NCI-H2081 treated with DMSO at 0.1 percent for 48 hours (cell line): ENCODE measurements around the gene IRF2.
"Not testable (repeated sequence)": the region's sequence is repeated elsewhere in the genome, so short reads cannot be mapped to it uniquely, and the experiment has no call there.

Source experiments
- DNase-seq: peaks from one replicate; lab custom pipeline; 2025; lab: John Stamatoyannopoulos, UW

The IRF2 gene

DNA sequence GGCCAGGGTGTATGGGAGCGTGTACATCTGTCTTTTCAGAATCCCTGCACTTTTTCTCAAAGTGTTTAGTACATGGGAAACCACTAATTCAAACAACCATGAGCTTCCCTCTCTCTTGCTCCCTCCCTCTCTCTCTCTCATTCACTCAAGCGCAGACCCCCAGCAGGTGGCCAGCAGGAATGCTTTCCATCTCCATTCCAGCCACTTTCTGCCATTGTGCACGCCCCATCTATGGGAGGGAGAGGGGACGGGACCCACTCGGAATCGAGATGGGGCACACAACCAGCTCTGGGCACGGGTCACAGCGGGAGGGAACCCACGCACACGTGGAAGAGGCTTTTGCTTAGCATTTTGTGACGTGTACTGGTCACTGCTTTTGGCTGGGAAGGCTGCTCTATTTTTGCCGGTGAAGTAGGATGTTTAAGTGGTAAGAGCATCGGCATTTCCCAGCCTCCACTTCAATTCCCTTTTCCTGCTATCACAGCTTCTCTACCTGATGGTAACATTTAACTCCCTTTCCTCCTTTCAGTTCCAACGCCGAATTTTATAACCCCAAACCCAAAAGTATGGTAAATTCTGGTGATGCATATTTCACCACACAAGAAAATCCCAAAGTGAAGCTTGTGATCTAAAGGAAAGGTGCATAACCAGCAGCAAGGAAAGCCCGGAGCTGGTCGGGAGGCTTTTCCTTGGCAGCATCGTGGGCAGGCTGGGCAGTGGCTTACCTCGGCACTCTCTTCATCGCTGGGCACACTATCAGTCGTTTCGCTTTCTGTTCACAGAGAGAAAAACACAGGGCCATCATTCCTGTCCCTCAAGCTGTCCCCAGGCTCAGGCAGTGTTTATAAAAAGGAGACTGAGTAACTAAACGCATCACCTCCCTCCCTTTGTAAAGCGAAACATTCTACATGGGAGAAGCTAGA lies 84.1 kb downstream of the IRF2 start:
- no peak for DNase-seq

DNA sequence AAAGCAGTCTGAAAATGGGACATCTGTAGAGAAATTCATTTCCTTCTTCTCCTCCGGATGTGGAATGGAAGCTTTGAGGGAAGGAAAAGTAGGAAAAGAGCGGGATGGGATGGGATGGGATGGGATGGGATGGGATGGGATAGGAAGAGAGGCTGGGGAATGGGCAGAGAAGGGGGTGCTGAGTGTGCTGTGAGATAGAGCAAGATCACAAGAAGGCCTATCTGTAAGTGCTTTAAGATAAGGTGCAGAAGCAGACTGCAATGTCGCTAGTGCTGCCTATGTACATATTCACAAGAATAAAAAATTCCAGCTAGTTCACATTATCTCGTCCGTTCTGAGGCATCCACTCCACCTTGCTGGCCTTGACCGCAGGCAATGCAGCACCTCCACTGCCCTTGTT lies 86.2 kb downstream of the IRF2 start:
- no peak for DNase-seq

DNA sequence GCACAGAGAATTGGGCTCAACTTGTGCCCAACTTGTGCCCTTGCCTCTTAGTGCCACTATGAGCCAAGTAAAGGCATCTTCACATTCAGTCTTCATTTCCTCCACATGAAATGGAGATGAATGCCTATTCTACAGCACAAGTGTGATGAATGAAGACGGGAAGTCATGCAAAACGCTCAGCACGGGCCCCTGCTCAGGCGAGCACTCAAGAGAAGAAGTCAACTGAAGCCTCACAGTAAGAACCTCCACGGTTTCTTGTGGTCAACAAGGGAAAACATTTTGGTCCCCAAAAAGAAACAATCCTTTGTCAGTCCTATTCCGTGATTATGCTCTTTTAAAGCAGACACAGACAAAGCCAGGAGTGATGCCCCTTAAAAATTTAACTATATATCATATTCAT lies 87.0 kb downstream of the IRF2 start:
- no peak for DNase-seq

DNA sequence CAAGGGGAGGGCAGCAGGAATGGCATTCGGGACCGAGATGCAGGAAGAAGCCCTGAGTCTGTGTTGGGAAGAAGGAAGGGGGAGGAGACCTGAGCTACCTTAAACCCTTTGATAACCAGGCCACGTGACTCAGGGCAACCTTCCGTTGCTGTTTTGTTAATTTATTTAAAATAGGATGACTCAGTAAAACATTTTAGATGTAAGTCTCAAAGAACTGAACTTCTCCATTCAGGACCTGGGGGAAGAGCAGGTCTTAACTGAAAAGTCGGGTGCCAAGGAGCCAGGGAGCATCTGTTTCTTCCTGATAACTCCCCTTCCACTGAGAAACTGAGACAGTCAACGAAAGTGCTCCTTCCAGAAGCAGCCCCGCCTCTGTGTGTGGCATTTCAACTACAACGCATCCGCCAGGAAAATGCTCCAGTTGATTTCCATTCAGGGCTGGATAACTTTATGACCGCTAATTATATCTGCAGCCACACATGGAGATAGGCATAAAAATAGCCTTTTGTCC lies 88.0 kb downstream of the IRF2 start:
- no peak for DNase-seq

DNA sequence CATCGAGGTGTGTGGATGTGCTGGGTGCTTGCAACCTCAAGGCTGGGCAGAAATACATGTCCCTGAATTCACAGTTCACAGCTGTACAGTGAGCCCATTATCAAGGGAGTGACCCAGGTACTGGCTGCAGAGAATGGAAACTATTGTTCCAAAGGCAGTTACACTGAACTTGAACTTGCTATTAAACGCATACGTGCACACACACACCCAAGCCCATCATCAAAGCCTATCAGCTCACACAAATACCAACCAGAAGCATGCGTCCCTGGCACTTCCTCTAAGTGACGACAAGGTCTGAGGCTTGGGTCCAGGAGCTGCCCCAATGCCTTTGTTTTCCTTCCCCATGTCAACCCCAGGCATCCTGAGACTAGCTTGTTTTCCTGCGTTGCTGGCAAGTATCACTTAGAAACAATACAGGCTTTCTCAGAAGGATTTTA lies 88.6 kb downstream of the IRF2 start:
- DNase-seq, result no peak

DNA sequence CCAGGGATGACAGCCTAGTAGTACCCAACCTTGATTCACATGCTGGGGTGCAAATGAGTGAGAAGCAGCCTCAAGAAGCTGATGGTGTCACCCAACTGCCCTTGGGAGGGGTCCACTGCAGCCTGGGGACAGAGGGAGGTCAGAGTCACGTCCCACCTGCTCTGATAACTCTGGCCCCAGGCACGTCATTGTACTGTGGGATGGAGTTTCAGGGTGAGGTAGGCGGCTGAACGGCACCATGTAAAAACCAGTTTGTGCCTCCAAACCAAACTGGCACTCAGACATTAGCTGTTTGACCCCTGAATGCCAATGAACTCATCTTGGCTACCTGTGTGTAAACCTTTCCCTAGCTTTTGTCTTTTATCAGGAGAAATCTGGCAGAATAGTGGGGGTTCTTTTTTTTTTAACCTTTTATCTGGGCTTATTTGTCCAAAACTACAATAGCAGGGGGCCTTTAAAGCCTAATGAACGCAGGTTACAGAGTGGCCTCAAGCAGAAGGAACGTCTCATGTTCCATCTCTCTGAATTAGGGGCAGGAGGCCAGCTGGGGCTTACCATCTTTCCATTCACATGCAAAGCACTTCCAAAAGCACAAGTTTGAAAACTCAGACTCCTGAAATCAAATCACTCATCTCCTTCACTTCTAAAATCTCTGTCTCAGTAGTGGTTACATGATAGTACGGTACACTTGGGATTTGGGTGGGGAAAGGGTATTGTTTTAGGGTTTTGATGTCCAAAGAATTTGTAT lies 89.4 kb downstream of the IRF2 start:
- DNase-seq, result no peak

DNA sequence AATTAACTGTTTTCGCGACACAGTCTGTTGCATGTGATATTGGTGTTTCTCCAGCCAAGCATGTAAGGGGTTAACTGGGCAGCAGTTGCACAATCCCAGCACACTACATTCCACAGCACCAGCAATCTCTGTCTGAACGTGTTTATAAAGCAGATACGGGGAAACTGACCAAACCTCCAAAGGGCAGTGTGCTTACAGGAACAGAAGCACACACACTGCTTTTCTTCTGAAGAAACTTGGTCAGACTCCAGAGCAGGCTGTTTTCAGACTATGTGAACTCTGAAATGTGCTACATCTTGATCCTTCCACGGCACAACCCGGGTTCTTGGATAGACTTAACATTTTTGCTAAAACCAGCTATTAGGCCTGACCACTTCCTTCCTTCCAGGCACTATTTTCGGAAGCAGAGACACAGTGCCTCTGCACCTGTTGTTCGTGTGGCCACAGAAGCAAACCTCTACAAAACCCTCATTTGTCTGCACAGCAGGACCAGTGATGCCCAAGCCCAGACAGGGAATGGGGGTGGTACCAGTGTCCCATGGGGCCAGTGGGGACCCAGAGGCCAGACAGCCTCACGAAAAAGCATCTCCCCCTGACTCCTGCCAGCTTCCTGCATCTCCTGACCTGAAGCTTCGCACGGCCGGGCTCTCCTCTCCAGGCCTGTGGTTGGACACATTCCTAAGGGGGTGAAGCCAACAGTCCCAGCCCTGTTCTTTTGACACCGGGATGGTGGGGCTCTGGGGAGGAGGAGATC lies 90.1 kb downstream of the IRF2 start:
- DNase-seq, result no peak

DNA sequence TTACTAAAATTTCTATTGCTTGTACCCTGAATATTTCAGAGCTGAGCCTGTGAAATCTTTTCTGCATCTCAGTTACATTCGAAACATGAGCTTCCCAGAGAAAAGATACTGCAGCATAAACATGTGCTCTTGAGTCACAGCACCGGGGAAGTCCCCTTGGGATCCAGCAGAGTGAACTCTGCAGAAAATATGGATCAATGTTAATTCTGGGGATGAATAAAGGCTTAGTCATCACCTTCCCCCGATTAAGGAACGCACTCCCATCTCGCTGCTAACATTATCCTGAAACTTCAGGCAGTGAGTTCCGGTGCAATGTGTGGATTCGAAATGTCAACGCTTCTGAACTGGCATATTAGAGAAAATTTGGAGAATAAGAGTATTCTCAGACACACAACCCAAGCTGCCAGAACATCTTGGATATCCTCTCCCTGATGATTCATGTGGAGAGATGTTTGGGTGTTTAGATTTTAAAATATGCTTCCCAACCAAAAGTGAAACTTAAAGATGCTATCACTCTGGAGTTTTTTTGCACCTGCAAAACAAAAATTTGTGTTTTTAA lies 90.8 kb downstream of the IRF2 start:
- DNase-seq, result no peak

DNA sequence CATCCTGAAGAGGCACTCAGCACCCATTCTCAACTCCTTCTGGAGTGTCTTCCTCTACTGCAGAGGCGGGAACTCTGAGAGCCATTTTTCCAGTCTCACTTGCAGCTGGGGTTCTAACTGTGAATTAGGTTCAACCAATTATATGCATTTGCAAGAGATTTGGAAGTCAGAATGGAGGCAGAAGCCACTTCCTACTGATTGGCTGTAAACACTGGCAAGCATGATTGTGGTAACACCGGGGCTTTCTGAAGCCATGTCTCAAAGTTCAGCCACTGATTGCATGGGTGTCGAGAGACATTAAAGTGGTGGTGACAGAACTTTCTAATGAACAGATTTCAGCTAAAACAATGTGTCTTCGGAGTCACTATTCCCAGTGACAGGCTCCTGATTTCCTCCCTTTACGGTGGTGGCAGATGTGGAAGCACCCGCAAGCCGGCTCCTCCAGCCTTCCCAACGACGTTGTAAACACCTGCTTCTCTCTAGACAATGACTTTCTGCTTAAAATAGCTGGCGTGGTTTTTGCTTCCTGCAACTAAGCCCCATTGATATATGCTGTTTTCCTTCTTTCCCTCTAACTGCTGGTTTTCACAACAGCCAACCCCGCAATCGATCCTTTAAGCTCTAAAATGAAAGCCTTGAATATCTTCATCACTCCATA lies 92.0 kb downstream of the IRF2 start:
- DNase-seq, result no peak

DNA sequence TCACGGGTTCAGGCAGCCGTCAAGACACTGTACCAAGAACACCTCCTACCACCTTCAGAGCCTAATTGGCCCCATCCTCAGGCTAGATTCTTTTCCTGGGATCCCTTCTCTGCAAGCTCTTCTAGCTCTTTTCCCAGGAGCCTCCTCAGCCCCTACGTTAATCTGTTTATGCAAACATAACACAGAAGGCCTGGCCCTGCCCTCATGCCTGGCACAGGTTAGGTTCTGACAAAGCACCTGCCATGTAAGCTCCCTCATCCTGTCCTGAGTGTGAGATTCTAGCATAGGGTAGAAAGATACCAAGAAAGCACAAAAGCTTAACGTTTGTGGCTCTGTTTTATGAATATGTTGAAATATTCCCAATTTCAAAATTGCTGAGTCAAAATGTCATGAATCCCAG lies 93.6 kb downstream of the IRF2 start:
- DNase-seq, result no peak

DNA sequence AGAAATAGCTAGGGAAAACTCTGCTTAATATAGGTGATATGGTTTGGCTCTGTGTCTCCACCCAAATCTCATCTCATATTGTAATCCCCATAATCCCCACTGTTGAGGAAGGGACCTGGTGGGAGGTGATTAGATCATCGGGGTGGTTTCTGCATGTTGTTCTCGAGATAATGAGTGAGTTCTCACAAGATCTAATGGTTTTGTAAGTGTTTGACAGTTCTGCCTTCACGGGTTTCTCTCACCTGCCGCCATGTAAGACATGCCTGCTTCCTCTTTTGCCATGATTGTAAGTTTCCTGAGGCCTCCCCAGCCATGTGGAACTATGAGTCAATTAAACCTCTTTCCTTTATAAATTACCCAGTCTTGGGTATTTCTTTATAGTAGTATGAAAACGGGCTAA lies 94.1 kb downstream of the IRF2 start:
- not testable (repeated sequence) for DNase-seq

DNA sequence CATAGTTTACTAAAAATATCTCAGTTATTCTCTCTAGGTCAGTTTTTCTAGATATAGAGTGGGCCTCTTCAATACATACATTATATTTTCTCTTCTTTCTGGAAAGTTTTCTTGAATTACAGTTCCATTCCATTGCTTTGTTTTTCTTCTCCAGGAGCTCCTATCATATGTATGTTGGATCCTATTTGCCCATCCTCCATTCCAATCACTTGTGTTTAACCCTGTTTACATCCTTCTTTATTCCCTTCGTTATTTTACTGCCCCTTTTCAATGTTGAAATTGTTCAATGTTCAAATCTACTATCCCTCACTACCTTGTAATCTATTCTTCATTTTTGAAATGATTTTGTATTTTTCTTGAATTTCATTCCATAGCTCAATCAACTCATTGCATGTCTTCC lies 97.4 kb downstream of the IRF2 start:
- no peak for DNase-seq

DNA sequence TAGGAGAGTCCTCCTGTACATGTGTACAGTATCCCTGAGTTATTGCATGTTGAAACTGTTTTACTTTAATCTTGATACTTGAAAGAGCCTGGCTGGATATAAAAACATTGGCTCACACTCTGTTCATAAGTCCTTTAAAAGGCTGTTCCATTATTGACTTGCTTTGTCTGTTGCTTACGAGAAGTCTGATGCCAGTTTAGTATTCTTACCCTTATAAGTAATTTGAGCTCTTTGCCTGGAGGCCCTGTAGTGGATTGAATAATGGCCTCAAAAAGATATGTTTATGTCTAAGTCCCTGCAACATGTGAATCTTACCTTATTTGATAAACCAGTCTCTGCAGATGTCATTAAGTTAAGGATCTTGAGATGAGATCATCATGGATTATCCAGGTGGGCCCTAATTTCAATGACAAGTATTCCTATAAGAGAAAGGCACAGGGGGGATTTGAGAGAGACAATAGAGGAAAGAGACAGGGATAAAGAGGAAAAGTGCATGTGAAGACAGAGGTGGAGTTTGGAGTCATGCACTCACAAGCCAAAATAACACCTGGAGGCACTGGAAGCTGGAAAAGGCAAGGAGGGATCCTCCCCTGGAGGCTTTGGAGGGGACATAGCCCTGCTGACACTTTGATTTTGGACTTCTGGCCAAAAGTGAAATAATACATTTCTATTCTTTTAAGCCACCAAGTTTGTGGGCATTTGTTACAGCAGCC lies 98.1 kb downstream of the IRF2 start:
- no peak for DNase-seq

DNA sequence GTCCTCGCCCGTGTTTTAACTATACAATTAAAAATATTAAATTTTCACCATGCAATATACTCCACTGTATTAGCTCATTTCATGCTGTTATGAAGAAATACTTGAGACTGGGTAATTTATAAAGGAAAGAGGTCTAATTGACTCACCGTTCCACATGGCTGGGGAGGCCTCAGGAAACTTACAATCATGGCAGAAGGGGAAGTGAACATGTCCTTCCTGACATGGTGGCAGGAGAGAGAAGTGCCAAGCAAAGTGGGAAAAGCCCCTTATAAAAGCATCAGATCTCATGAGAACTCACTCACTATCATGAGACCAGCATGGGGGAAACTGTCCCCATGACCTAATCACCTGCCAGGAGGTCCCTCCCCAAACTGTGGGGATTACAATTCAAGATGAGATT lies 98.7 kb downstream of the IRF2 start:
- DNase-seq, result not testable (repeated sequence)

DNA sequence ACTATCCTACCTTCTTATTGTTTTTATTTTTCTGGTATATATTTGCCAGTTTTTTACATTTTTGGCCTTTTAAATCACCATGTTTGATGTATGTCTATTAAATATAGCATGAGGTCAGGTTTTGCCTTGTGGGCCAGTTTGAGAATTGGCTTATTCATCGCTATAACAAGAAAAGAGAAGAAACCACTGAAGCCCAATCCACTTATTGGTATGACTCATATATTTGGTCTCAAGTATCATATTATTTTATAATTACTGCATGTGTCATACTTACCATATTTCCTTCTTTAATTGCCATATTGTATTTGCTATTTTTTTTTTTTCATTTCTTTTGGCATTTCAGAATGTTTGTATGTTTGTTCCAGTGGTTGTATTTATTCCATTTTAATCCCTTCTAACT lies 99.3 kb downstream of the IRF2 start:
- no peak for DNase-seq

DNA sequence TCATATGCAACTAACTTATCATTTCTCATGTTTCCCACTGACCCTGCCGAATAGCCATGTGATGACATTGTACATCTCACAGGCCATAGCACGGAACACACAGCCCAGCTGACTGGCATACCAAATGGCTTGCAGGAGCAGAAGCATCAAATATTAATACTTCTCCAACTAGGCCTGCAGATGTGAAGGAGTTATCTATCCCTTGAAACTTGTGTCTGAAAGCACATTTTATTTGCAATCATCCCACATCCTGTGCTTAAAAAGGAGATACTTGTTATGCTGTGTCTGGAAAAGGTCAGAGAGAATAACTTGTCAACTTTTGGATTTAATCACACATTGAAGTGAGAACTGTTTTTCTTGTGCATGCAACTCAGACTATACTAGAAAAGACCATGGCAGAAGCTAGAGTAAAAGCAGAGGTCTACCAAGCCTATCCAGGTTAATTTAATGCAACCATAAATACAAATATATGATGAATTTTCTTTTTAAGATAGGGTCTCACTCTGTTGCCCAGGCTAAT lies 100.4 kb downstream of the IRF2 start:
- DNase-seq, result no peak

DNA sequence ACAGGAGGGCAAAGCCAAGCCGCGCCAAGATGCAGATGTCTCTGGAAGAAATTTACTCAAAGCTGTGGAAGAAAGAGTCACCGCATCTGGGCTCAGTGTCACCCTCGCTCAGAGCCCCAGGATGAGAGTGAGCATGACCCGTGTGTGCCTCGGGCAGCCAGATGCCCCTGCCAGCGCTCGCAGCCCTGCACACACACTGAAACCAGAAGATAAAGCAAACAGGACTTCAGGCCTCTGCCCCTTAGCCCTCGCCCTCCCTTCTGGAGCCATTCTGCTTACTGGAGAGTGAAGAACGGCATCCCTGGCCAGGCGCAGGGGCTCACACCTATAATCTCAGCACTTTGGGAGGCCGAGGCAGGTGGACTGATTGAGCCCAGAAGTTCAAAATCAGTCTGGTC lies 103.0 kb downstream of the IRF2 start:
- no peak for DNase-seq

DNA sequence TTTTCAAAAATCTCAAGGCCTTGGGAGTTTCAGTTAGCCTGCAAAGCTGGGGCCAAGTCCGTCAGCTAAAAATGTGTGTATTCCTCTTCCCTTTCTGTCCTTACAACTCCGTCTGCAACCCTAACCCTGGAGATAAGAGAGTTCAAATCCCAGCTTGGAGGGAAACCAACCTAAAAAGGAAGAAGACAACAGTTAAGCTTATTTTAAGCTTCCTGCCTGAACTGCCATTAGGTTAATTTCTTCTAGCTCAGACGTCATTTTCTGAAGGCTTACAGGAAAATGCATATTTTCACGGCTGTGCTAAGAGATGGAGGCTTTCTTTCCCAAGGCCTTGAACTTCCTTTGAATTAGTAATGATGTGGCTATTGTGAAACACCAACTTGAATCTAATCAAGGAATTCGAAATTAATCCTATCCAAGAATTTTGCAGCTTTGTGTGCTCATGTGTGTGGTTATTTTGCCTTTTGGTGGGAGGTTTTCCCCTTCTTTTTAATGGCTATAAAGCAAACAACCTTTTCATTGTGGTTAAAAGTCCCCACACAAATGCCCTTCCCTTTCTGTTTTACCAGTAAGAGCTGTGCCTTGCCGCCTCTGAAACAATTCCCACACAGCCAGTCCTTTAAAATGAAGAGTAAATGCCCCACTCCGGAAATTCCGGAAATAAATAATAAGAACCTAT lies 103.5 kb downstream of the IRF2 start:
- no peak for DNase-seq

DNA sequence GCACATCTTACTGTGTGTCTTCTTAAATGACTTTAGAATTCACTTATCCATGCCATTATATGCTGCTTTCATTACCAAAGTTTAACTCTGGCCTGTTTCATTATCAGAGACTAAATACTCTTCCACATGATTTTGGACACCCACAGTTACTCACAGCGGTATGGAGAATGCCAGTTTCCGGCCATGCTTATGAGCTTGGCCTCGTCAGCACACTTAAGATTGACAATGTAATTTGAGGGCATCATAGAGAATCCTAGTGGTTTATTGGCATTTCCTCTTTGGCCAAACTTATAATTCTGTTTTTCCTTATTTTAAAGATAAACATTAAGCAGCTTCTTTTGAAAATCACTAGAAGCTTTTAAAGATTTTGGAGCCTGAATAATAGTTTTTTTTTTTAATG lies 104.5 kb downstream of the IRF2 start:
- no peak for DNase-seq

DNA sequence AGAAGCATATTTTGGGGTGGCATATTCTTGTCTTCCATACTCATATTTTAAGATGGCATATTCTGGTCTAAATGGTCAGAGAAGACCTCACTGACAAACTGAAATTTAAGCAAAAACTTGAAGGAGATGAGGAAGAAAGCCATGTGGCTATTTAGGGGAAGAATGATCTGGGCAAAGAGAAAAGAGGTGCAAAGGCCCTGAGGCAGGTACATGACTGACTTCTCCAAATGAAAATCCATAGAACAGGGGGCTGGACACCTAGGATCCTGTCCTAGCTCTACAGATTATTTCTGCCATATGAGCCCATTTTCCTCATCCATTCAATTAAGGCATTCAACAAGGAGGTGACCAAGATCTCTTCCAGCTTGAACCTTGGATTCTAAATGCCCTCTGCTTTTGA lies 105.6 kb downstream of the IRF2 start:
- DNase-seq, result no peak
